HFFc6 (cell line): ENCODE measurements around the gene KIRREL3. TPM values are rescaled to one million over a fixed set of nuclear protein-coding genes. Genes with fewer than 3 reads are reported as not detected.

ENCODE experiments used
- DNase-seq: peaks from one replicate; pipeline ENCODE4 v3.0.0-alpha.2; 2018
- H3K27ac Mint-ChIP-seq: 2 replicates; pipeline ENCODE4 v1.8.0; 2020; ENCODE audit warnings: mild to moderate bottlenecking, mixed read lengths
- H3K27me3 Mint-ChIP-seq: 2 replicates; pipeline ENCODE4 v1.8.0; 2021; ENCODE audit warnings: mild to moderate bottlenecking, moderate library complexity, mixed read lengths; ENCODE audit not compliant: insufficient read depth
- H3K36me3 Mint-ChIP-seq: 2 replicates; pipeline ENCODE4 v1.8.0; 2021; ENCODE audit warnings: low read depth, mixed read lengths
- H3K4me1 Mint-ChIP-seq: 2 replicates; pipeline ENCODE4 v1.8.0; 2020; ENCODE audit warnings: low read depth, mixed read lengths
- H3K4me3 Mint-ChIP-seq: 2 replicates; pipeline ENCODE4 v1.8.0; 2020; ENCODE audit warnings: mild to moderate bottlenecking, moderate library complexity, mixed read lengths
- H3K9me3 Mint-ChIP-seq: 2 replicates; pipeline ENCODE4 v1.8.0; 2020; ENCODE audit warnings: mild to moderate bottlenecking, mixed read lengths
- CTCF ChIP-seq: fragments of 200-600 bp; sonication (generic); IDR thresholded peaks from 2 replicates; pipeline ENCODE4 v1.5.0; 2021; ENCODE audit warnings: antibody characterized with exemption, mild to moderate bottlenecking
- total RNA-seq, 6 experiments: library from RNA; stranded (reverse); fragmentation: NEBNext Ultra II Directional; extraction: Animal tissue kit (Norgen Biotek cat#: 25700); gene quantifications; 2 replicates in 1 of 6; 3 replicates in 5 of 6; pipeline ENCODE4 v1.2.3, GENCODE V29; 2021

The KIRREL3 gene
- total RNA-seq, 6 experiments from 2014 or later: 22.2 to 38.2 (median 33.2) TPM

- no peak for TF ChIP-seq CTCF
- H3K4me1 Mint-ChIP-seq: peaks cover 5% of the 10 kb centered on the region
- H3K27me3 Mint-ChIP-seq: peaks cover 6% of the 10 kb centered on the region; the same call in 1 of the 2 replicates
- H3K9me3 Mint-ChIP-seq: no peaks in the 10 kb centered on the region
- H3K4me3 Mint-ChIP-seq: no peak overlapping the region
- H3K27ac Mint-ChIP-seq: no peak overlapping the region
- no peaks in the 10 kb centered on the region for H3K36me3 Mint-ChIP-seq
- no peak for DNase-seq
These were observed 557.5 kb downstream of the KIRREL3 start for GRCh38 chr11:126443120-126443519.

DNA sequence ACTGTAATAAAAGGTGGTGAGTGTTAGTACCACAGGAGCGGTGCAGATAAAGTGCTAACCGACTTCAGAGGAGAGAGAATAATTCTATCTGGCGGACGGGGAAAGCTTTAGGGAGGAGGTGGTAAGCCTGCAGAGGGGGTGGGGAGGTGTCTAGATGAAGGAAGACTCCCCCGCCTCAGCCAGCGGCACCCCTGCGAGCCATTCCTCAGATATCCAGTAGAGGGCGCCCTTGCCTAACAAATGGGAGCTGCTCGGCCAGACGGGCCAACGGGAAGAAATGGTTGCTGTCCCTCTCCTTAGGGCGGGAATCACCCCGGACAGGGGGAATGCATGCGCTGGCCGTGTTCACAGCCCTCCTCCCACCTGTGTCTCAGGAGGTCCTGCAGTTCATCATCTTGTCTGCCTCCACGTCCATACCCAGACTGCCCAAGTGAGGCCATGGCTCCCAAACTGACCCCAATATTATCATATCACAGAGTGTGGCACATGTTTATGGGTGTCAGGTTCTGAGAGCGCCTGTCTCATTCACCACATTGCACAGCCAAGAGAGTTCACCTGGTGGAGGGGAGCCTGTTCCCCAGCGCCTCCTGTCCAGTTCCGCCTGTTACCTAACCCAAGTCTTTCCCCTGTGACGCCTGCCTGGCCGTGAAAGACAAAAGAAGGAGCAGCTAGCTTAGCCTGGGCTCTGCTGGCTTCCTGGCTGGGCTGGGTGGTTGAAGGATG, 559.6 kb downstream of the KIRREL3 start:
- TF ChIP-seq CTCF: peak; percentile 99
- Mint-ChIP-seq H3K27me3 (peaks cover 6% of the 10 kb centered on the region; the same call in 1 of the 2 replicates), H3K4me3 (no peak overlapping the region), H3K27ac (no peak overlapping the region), H3K36me3 (no peaks in the 10 kb centered on the region), H3K9me3 (no peaks in the 10 kb centered on the region), H3K4me1 (peaks cover 5% of the 10 kb centered on the region)
- peak; percentile 62 for DNase-seq

- peaks cover 6% of the 10 kb centered on the region; the same call in 1 of the 2 replicates for H3K27me3 Mint-ChIP-seq
- H3K4me1 Mint-ChIP-seq: peaks cover 5% of the 10 kb centered on the region
- no peaks in the 10 kb centered on the region for H3K9me3 Mint-ChIP-seq
- no peak for DNase-seq
- no peaks in the 10 kb centered on the region for H3K36me3 Mint-ChIP-seq
- H3K4me3 Mint-ChIP-seq: no peak overlapping the region
- H3K27ac Mint-ChIP-seq: no peak overlapping the region
- no peak for TF ChIP-seq CTCF
These were observed 560.3 kb downstream of the KIRREL3 start for GRCh38 chr11:126440276-126440675.

GRCh38 chr11:126438691-126439090, 561.9 kb downstream of the KIRREL3 start:
- TF ChIP-seq CTCF: no peak
- no peak for DNase-seq
- no peaks in the 10 kb centered on the region for H3K36me3 Mint-ChIP-seq
- no peaks in the 10 kb centered on the region for H3K9me3 Mint-ChIP-seq
- H3K27me3 Mint-ChIP-seq: peaks cover 5% of the 10 kb centered on the region; the same call in 1 of the 2 replicates
- H3K27ac Mint-ChIP-seq: no peak overlapping the region
- peaks cover 5% of the 10 kb centered on the region for H3K4me1 Mint-ChIP-seq
- no peak overlapping the region for H3K4me3 Mint-ChIP-seq

- Mint-ChIP-seq H3K4me1 (peaks cover 5% of the 10 kb centered on the region), H3K4me3 (no peak overlapping the region), H3K9me3 (no peaks in the 10 kb centered on the region), H3K27ac (no peak overlapping the region), H3K27me3 (peaks cover 5% of the 10 kb centered on the region; the same call in 1 of the 2 replicates), H3K36me3 (no peaks in the 10 kb centered on the region)
- DNase-seq: no peak
- TF ChIP-seq CTCF: no peak
These were observed 562.3 kb downstream of the KIRREL3 start for GRCh38 chr11:126438272-126438671.
